Measurements from ENCODE around the gene RRAD.

Gene RRAD

GRCh38 chr16:66906916-66907836 lies 18.2 kb downstream of the RRAD start:
- Histone ChIP-seq H3K4me3 (ENCODE audit: low read depth, low read length) (no peak overlapping the region), H3K36me3 (no peaks in the 10 kb centered on the region), H3K27me3 (no peaks in the 10 kb centered on the region), H3K9me3 (no peaks in the 10 kb centered on the region), H3K4me1 (peaks cover 4% of the 10 kb centered on the region)
- no peak for DNase-seq
- TF ChIP-seq CTCF (IDR thresholded peaks at IDR 0.05; ENCODE audit: low read depth, low read length) = no peak

DNA sequence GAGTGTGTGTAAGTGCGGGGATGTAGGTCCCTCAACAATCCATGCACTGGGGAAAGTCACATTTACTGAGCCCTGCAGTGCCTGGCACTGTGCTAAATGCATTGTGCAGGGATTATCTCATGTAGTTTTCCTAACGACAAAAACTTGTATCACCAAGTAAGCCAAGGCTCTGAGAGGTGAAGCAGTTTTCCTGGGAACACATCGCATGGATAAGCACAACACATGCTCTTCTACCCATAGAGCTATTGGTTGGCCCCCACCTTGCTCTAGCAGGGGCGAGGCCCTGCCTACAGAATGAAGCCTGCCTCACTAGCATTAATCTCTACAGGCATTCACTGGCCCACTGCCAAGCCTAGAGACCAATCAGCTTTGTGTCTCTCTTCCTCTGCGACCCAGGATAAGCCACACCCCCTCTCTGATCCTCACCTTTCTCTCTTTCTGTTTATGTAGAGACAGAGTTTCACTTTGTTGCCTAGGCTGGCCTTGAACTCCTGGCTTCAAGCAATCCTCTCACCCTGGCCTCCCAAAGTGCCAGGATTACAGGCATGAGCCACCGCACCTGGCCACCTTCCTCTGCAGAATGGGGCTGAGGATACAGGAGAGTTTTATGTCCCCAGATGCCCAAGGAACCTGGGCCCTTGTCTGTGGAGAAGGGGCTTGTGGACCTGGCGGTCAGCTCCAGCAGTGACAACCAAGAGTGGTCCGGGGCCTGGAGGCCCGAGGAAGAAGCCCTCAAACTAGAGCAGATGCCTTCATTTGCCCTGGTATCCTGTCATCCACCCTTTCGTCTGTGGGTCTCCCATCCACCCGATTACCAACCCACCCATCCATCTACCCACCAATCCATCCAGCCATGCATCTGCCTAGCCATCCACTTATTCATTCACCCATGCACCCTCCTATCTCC lies 19.4 kb downstream of the RRAD start:
- TF ChIP-seq CTCF (IDR thresholded peaks at IDR 0.05; ENCODE audit: low read depth, low read length) = no peak
- DNase-seq = peak; percentile 66
- peaks cover 6% of the 10 kb centered on the region for H3K4me1 ChIP-seq
- H3K4me3 ChIP-seq (ENCODE audit: low read depth, low read length) = no peak overlapping the region
- no peaks in the 10 kb centered on the region for H3K27me3 ChIP-seq
- no peaks in the 10 kb centered on the region for H3K9me3 ChIP-seq
- no peaks in the 10 kb centered on the region for H3K36me3 ChIP-seq

- peak; percentile 5 for DNase-seq
- no peaks in the 10 kb centered on the region for H3K27me3 ChIP-seq
- no peak overlapping the region for H3K4me3 ChIP-seq (ENCODE audit: low read depth, low read length)
- no peaks in the 10 kb centered on the region for H3K9me3 ChIP-seq
- H3K36me3 ChIP-seq = no peaks in the 10 kb centered on the region
- TF ChIP-seq CTCF (IDR thresholded peaks at IDR 0.05; ENCODE audit: low read depth, low read length) = no peak
- peaks cover 13% of the 10 kb centered on the region for H3K4me1 ChIP-seq
These were observed 20.3 kb downstream of the RRAD start for GRCh38 chr16:66904846-66905632.

DNA sequence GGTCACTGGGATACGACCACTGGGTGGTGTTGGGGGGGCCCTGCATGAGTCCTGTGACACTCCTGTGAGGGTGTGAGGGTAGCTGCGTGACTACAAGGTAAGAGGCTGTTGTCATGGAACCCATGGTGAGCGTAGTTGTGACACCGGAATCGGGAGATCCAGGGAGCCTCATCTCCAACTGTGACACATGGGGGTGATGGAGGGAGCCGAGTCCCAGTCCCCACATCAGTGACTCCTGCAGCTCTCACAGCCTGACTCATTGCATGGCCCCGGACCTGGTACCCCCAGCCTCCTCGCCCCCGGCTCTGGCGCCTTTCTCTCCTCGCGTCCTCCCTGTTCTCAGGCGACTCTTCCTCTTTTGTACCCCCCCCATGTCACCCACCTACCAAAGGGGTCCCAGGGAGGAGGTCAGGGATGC lies 20.9 kb downstream of the RRAD start:
- H3K4me1 ChIP-seq = peaks cover 19% of the 10 kb centered on the region
- no peaks in the 10 kb centered on the region for H3K36me3 ChIP-seq
- DNase-seq = no peak
- no peak for TF ChIP-seq CTCF (IDR thresholded peaks at IDR 0.05; ENCODE audit: low read depth, low read length)
- H3K4me3 ChIP-seq (ENCODE audit: low read depth, low read length) = no peak overlapping the region
- H3K9me3 ChIP-seq = no peaks in the 10 kb centered on the region
- no peaks in the 10 kb centered on the region for H3K27me3 ChIP-seq

DNA sequence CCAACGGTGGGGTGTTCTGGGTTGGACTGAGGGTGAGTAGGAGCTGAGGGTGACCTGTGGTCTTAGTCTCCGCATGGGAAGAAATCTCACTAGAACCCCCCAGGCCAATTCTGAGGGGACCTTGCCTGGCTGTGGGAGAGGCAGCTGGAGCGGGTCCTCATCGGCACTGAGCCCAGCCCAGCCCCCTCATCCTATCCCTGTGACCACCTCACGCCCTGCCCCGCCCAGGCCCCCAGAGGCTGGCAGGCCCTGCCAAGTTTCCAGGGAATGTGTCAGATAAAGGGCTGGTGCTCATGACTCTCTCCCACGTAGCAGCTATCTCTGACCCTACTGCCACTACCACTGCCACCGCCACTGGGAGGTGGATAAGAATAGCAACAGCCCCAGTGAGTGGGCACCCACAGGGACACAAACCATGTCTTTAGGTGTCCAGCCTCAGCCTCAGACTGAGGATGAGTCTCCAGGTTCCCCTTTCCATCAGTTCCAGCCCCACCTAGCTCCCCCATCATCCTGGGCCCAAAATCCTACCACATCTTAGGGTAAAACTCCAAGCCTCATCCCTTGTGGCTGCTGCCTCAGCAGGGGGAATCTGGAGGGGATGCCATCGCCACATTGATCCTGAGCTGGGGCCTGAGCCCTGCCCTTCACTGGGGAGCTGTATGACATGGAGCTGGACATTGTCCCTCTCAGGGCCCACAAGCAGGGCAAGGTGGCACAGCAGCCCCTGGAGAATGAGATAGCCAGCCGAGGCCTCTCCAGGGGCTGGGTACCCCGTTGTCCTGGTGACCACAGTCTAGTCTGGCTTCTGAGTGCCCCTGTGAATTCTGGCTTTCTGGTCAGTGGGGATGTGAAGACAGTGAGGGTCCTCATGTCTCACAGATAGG lies 21.5 kb downstream of the RRAD start:
- peaks cover 24% of the 10 kb centered on the region for H3K4me1 ChIP-seq
- DNase-seq = peak; percentile 28
- H3K4me3 ChIP-seq (ENCODE audit: low read depth, low read length) = no peak overlapping the region
- no peaks in the 10 kb centered on the region for H3K27me3 ChIP-seq
- H3K9me3 ChIP-seq = no peaks in the 10 kb centered on the region
- TF ChIP-seq CTCF (IDR thresholded peaks at IDR 0.05; ENCODE audit: low read depth, low read length) = no peak
- no peaks in the 10 kb centered on the region for H3K36me3 ChIP-seq

Measured in BE2C (cell line).